NCI-H2029 (cell line): ENCODE measurements around the gene AURKA.
"Not testable (repeated sequence)": the region's sequence is repeated elsewhere in the genome, so short reads cannot be mapped to it uniquely, and the experiment has no call there.

Source experiments
- DNase-seq: peaks from one replicate; lab custom pipeline; 2025; lab: John Stamatoyannopoulos, UW

Gene AURKA

DNA sequence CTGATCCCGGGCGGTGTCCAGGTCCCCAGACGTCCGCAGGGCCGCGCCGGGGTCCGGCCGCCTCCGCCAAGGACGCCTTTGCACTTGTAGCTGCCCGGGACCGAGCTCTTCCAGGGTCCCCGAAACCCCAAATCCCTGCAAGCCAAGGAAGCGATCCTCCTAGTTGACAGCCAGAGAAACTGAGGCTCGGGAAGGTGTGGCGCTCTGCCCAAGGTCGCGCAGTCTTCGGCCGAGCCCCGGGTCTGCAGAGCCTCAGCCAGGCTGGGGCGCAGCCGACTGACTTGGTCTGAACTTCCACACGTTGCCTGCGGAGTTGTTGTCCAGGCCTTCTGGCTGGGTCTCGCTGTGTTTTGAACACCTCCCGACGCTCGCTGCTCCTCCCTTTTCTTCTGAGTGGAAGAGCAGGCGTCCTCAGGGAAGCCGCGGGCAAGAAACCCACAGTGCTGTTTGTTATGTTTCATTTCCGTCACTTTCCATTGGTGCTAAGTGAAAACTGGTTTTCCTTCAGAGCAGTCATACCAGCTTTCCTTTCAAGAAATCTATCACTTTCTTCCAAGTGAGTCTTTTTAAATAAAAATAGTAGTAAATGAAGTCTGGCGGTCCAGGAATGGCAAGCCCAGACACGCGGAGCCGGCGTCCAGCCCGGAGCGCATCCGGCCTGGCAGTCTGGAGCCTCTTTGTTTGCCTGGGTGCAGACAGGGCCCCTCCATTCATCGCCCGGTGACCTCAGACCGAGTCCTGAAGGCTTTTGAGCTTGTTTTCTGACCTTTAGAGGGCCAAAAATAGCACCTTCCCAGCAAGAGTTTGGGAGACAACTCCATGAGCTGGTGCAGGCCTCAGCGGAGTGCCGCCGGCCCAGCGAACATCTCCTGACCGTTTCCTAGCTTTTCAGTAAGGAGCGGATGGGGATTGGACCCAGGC lies 32.5 kb downstream of the AURKA start:
- no peak for DNase-seq

DNA sequence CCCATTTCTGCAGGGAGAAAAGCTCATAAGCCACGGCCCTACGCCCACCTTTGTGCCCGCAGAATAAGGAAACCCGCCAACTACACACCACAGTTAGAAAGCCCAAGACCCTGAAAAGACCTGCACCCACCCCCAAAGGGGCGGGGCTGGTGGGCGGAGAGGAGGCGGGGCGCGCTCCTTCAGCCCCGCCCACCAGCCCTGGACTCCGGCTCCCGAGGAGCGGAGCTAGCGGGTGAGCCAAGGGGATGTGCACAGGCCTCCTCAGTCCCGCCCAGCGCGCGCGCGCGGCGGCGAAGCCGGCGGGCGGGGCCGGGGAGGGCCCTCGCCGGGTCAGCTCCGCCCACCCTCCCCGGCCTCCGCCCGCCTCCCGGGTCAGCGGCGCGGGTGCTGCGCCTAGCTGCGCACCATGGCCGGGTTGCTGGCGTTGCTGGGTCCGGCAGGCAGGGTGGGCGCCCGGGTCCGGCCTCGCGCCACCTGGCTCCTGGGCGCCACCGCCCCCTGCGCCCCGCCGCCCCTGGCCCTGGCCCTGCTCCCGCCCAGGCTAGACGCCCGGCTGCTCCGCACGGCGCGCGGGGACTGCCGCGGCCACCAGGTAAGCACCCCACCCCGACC lies 33.3 kb downstream of the AURKA start, which contains the start of gene FAM210B:
Gene FAM210B (plus strand): TSS at position 375 of the 612 bp plus-strand sequence. CDS start 32 bp downstream, at position 407.
- DNase-seq: peak; percentile 85

DNA sequence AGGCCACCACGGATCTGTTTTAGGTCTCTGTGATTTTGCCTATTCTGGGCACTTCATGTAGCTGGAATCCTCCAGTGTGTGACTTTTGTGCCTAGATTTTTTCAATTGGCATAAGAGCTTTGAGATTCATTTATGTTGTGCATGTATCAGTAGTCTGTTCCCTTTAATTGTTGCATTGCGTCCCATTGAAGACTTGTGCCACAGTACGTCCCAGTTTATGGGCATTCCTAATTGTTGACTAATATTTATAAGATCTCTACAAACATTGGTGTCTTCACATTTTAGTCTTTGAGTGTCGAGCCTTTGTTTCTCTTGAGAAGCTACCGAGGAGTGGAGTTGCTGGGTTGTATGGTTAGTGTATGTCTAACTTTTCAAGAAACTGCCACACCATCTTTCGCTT lies 33.9 kb downstream of the AURKA start:
- no peak for DNase-seq

DNA sequence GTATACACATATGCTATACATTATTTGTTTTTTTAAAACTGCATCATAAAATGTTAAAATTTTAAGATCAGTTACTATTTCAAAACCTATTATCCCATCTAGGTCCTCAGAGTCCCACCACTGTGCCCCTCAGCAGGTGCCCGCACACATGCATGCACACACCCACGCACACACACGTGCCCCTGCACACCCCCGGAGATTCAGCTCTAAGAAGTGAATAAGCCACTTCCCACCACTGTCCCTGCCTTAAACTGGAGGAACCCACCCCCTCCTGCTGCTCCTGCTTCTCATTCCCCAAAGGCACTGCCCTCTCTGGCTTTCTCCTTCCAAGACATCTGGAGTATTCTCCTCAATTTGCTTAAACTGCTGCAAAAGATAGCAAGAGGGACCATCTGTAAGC lies 38.7 kb downstream of the AURKA start:
- no peak for DNase-seq

DNA sequence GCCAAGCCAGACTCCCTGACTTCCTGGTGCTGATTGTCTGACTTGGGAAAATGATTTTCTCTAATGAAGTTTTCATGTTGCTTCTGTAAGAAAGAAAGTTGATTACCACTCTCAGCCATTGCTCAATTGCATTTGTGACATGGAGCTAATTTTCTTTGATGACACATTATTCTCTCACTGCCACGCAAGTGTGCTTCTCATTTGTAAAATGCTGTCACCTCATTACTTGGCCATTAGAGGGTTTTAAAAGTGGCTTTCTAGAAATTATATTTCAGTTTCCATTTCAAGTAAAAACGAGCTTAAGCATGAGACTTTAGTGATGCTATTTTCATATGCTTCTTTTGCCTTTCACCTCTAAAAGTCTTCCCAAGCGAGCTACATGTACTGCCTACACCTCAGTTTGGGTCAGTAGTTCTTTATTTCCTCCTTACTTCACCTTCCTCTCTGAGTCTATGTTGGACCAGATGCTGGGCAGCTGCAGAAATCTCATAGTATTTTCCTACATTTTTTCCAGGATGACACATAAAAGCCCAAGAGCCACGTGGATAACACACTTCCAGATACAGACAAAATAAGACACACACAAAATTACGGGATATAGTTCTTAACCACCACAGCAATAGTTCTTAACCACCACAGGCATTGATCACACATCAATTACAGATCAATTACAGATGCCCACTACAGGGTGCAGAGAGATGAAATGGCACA lies 39.5 kb downstream of the AURKA start:
- no peak for DNase-seq

DNA sequence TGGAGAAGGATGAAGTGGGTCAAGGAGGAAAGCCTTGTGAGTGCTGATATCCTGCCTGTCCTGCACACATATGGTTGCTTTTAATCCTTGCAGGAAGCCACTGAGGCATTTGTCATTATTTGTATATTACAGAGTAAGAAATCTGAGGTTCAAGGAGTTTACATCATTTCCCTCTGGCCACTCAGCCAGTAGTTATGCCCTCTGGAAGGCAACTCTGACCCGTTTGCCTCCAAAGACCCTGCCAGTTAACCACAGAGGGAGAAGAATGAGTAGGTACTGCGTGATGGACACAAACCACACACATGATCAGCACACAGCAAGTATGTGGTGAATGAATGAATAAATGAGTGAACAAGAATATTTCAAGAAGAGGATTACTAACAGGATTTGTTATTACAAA lies 41.2 kb downstream of the AURKA start:
- no peak for DNase-seq

DNA sequence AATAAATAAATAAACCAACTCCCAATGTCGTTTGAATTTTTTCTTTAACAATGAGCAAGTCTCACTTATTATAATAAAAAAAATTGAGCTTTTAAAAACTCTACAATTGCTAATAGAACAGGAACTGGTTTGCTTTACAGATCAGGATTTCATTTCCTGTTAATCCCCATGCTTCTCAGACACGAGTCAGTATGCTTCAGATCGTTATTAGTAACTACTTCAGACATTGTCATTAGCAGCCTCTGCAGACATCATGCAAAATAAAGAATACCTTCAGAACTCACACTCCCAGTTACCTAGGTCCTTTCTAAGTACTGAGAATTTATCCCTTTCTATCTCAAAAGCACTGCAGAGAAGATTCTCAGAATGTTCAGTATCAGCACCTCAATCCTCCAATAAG lies 43.3 kb downstream of the AURKA start:
- no peak for DNase-seq

DNA sequence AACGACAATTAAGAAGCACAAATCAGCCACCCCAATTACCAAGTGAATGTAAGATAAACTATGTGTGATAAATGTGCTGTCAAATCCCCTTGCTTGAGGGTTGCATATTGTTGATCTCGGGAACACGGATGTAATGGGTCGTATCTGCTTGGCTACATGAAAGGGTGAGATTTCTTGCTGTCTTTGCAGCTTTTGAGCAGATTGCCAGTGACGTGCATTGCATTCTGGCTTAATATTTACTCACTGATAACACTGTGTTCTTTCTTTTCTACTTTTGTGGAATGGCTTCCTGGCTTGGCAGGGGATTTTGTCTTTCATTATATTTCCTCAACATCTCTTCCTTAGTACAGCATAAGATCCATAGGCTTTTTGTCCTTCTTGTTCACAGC lies 43.7 kb downstream of the AURKA start:
- no peak for DNase-seq

DNA sequence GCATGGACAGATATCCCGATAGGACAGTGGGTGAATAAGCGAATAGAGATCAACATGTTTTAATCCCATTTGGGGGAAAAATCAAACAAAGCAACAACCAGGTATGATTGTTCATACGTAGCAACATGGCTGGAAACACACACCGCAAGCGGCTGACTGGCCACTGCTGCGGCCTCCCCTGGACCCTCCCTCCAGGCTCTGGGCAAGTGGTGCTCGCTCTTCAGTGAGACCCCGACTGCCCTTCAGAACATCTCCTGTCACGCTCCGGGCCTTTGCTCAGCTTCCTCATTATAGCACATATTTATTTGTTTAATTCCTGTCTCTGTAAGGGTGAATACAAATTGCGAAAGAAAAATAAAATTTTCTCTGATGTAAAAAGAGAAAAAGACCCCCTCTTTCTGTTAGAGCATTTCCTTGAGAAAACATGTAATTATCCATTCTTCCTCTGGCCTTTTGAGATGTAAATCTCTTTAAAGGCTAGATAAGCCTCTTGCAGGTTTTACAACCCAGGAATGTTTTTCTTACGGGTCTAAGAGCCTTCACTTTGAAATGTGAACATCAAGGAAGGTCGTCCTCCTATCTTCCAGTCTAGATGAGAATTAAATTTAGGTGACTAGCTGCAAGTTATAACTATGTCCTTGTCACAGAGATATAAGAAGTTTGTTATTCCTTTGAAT lies 44.2 kb downstream of the AURKA start:
- no peak for DNase-seq

DNA sequence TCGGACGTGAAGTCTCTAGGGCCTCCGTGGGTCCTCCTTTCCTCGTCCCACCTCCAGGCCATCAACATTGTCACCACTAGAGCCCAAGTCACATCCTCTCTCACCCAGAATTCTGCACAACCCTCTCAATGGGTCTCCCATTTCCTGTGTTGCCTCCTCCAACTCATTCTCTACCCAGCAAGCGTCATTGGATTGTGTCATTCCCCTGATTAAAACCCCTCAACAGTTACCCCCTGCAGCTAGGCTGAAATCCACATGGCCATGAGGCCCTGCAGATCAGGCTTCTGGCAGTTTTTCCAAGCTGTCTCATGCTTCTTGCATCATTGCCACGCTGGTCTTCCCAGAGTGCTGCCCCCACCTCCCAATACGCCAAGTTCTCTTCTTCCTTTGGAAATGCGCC lies 46.1 kb downstream of the AURKA start:
- no peak for DNase-seq

DNA sequence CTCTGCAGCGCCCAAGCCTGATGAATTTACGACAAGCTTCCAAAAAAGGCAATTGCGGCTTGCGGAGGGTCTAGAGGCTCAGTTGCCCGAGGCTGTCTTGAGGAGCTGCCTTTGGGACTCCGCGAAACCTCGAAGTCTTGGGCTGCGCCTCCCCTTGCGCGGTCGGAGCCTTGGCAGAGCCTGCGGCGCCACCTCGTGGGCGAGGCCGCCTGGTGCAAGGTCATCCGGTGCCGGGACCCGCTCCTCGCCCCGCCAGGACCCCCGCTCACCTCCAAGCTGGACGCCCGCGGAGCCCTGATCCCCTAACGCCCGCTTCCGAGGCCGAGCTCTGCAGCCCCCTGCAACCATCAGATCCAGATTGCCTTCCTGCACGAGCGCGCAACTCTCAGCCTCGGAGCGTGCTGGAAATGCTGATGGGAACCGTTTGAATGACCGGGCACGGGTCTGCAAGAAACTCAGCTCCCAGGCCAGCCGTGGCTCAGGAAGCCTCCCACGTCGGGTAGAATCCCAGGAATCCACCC lies 48.1 kb downstream of the AURKA start:
- DNase-seq: no peak

DNA sequence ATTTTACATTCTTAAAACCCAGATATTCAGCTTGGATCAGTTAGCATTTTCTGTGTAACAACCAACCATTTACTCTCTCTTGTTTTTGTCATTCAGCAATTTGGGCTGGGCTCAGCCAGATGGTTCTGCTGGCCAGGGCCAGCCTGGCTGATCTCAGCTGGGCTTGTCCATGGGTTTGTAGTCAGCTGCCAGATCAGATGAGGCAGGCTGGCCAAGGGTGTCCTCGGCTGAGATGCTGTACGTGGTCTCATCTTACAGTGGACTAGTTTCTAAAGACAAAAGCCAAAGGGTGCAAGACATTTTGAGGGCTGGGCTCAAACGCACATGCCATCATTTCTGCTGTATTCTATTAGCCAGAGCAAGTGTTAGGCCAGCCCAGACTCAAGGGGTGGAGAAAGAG lies 49.2 kb downstream of the AURKA start:
- no peak for DNase-seq

DNA sequence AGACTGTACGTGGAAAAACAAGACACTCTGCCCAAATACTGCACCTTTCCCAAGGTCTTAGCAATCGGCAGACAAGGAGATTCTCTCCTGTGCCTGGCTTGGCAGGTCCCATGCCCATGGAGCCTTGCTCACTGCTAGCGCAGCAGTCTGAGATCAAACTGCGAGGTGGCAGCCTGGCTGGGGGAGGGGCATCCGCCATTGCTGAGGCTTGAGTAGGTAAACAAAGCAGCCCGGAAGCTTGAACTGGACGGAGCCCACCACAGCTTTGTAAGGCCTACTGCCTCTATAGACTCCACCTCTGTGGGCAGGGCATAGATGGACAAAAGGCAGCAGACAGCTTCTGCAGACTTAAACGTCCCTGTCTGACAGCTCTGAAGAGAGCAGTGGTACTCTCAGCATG lies 55.3 kb downstream of the AURKA start:
- DNase-seq: not testable (repeated sequence)

DNA sequence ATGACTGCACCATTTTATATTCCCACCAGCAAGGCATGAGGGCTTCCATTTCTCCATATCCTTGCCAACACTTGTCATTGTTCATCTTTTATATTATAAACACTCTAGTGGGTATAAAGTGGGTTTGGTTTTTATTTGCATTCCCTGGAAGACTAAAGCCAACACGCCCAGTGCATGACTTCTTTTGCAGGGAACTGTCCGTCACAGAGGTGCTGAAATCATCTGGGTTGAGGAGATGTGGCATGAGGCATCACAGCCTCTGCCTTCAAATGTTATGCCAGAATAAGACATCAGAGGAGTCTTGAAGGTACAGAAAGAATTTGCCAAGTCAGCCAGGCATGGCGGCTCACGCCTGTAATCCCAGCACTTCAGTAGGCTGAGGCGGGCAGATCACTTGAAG lies 63.2 kb downstream of the AURKA start:
- no peak for DNase-seq

DNA sequence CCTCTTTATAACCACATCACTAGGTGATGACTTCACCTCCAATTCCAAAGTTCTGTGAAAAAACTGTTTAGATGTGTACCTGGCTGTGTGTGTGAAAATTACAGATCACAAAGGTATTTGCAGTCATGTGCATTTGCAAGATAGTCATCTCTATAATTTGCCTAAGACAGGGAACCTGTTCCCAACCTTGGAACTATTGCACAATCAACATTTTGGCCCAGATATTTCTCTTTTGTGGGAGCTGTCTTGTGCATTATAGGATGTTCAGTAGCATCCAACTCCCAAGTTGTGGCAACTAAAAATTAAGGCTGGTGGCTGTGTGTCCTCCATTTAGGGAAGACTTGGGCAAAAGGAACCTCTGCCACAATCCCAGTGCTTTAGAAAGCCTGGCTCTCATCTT lies 67.2 kb downstream of the AURKA start:
- no peak for DNase-seq

DNA sequence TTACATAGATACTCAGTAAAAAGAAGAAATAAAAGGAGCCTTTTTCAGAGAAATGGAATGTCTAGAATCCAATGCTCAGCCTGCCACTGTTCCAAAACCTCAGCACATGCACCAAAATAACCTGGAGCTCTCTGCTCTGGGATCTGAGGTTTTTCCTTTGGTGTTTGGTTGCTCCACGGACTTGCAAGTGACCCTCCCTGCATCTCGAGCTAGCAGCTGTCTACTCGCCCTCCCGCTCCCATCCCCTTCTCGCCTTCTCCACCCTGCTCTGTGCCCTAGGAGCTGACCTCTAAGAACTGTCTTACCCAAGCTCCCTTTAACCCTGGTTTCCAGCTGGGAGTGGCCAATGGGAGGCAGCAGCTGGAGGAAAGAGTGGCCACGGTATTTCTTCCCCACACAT lies 68.4 kb downstream of the AURKA start:
- DNase-seq: no peak

DNA sequence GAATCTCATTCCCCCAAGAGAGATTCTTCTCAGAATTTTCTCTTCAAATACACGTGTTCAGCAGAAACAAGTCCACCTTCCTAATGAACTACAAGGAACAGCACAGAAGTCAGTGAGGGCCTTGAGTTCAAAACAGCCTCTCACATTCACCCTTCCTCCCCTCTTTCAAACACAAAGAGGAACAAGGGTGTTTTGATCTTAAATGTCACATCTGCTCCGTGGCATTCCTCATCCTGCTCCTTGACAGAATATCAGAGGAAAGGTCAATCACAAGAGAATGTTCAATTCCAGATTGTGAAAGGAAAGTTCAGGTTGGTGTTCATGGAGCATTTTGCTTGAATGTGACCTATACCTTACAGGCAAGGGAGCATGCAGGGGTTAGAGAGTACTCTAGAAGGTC lies 68.8 kb downstream of the AURKA start:
- DNase-seq: no peak

DNA sequence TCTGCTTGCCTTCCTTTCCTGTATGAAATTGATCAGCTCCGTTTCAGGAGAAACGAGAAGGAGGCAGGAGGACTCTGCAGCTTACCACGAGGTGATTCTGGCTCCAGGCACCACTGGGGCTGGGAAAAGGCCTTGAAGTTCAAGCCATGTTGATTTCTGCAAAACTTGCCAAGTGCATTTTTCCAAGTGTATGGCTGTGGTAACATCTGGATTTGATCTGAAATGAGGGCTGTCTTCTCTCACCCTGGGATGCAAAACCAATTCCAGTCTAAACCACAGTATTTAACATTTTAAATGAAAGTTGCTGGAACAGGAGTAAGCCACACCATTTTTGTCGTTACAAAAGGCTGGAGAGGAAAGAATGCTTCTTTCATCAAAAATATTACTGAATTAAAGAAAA lies 69.3 kb downstream of the AURKA start:
- DNase-seq: no peak
